CD14-positive monocyte (primary cell): ENCODE data around the gene CXCR5. TPM values are rescaled to one million over a fixed set of nuclear protein-coding genes. Genes with fewer than 3 reads are reported as not detected.

Source experiments
- DNase-seq, 3 donors: peaks; one replicate each; pipeline ENCODE4 v3.0.0-alpha.2; 2011 to 2022
- H2AFZ ChIP-seq: 2 replicates; pipeline ENCODE4 v1.6.0; 2012; ENCODE audit warnings: mild to moderate bottlenecking, low read depth, low read length, inconsistent platforms; ENCODE audit not compliant: insufficient read depth, poor library complexity, severe bottlenecking
- H3K27ac ChIP-seq, 2 donors: 1 replicate in 1 of 2; 2 replicates in 1 of 2; pipeline ENCODE4 v1.5.1; 2012 to 2013; ENCODE audit warnings: low read length in 2 of 2, control low read depth in 1 of 2, inconsistent platforms in 1 of 2, low read depth in 1 of 2, mild to moderate bottlenecking in 1 of 2
- H3K27me3 ChIP-seq, 2 donors: one replicate each; pipeline versions ENCODE4 v1.6.0 to v1.6.1; 2011 to 2013; ENCODE audit warnings: low read length in 2 of 2; ENCODE audit not compliant: control insufficient read depth in 2 of 2, insufficient read depth in 2 of 2
- H3K36me3 ChIP-seq, 2 donors: replicated peaks in 1 of 2; 1 replicate in 1 of 2; 2 replicates in 1 of 2; pipeline versions ENCODE4 v1.5.1 to v1.6.1; 2012 to 2013; ENCODE audit warnings: low read length in 2 of 2, control low read depth in 1 of 2, inconsistent platforms in 1 of 2, mild to moderate bottlenecking in 1 of 2; ENCODE audit not compliant: insufficient read depth in 2 of 2, control insufficient read depth in 1 of 2
- H3K4me1 ChIP-seq, 2 donors: 1 replicate in 1 of 2; 2 replicates in 1 of 2; pipeline versions ENCODE4 v1.5.1 to v1.6.1; 2012 to 2013; ENCODE audit warnings: low read length in 2 of 2, control low read depth in 1 of 2, inconsistent platforms in 1 of 2, mild to moderate bottlenecking in 1 of 2, moderate library complexity in 1 of 2; ENCODE audit not compliant: insufficient read depth in 2 of 2, control insufficient read depth in 1 of 2
- H3K4me2 ChIP-seq: replicated peaks from 2 replicates; pipeline ENCODE3; 2012; ENCODE audit warnings: low read length, moderate library complexity, mild to moderate bottlenecking; ENCODE audit not compliant: poor library complexity, severe bottlenecking; ENCODE audit errors: extremely low read depth
- H3K4me3 ChIP-seq, 3 experiments: fragments of 200-600 bp in 1 of 3; sonication (generic) in 1 of 3; replicated peaks in 1 of 3; 1 replicate in 2 of 3; 2 replicates in 1 of 3; pipeline ENCODE4 v1.5.1; 2011 to 2013; ENCODE audit warnings: low read length in 3 of 3, mild to moderate bottlenecking in 3 of 3, control low read depth in 2 of 3, low read depth in 2 of 3, inconsistent platforms in 1 of 3, moderate library complexity in 1 of 3
- H3K79me2 ChIP-seq: 2 replicates; pipeline ENCODE4 v1.6.0; 2012; ENCODE audit warnings: mild to moderate bottlenecking, control low read depth, inconsistent platforms, low read length, moderate library complexity; ENCODE audit not compliant: insufficient read depth
- H3K9ac ChIP-seq: 2 replicates; pipeline ENCODE4 v1.6.0; 2017; ENCODE audit warnings: low read length, mild to moderate bottlenecking; ENCODE audit not compliant: insufficient read depth, poor library complexity, severe bottlenecking
- H3K9me3 ChIP-seq, 2 donors: replicated peaks in 1 of 2; 1 replicate in 1 of 2; 2 replicates in 1 of 2; pipeline versions ENCODE4 v1.5.1 to v1.6.1; 2012 to 2013; ENCODE audit warnings: low read length in 2 of 2, control low read depth in 1 of 2; ENCODE audit not compliant: control insufficient read depth in 1 of 2, insufficient read depth in 1 of 2
- H4K20me1 ChIP-seq: 2 replicates; pipeline ENCODE4 v1.6.0; 2012; ENCODE audit warnings: mild to moderate bottlenecking, low read length, control low read depth, moderate library complexity; ENCODE audit not compliant: insufficient read depth
- H3K27ac Mint-ChIP-seq, 7 donors: one replicate each; pipeline ENCODE4 v1.8.0; 2020; ENCODE audit warnings: mild to moderate bottlenecking in 7 of 7, mixed read lengths in 7 of 7, moderate library complexity in 6 of 7, inconsistent platforms in 2 of 7
- H3K27me3 Mint-ChIP-seq, 3 donors: one replicate each; pipeline ENCODE4 v1.8.0; 2021 to 2022; ENCODE audit warnings: low read depth in 3 of 3, mild to moderate bottlenecking in 3 of 3, mixed read lengths in 3 of 3, moderate library complexity in 3 of 3, inconsistent platforms in 1 of 3
- H3K36me3 Mint-ChIP-seq, 2 donors: one replicate each; pipeline ENCODE4 v1.8.0; 2020; ENCODE audit warnings: mixed read lengths in 2 of 2, inconsistent platforms in 1 of 2, mild to moderate bottlenecking in 1 of 2
- H3K4me1 Mint-ChIP-seq: one replicate; pipeline ENCODE4 v1.8.0; 2020; ENCODE audit warnings: mild to moderate bottlenecking, mixed read lengths
- H3K4me3 Mint-ChIP-seq, 2 donors: one replicate each; pipeline ENCODE4 v1.8.0; 2020; ENCODE audit warnings: mild to moderate bottlenecking in 2 of 2, mixed read lengths in 2 of 2, moderate library complexity in 1 of 2
- H3K9me3 Mint-ChIP-seq, 7 donors: one replicate each; pipeline ENCODE4 v1.8.0; 2020 to 2022; ENCODE audit warnings: mixed read lengths in 7 of 7, mild to moderate bottlenecking in 6 of 7, moderate library complexity in 6 of 7, inconsistent platforms in 2 of 7
- CTCF ChIP-seq: fragments of 200-600 bp; IDR thresholded peaks from one replicate; pipeline ENCODE4 v1.8.0; 2022; ENCODE audit warnings: antibody characterized with exemption, mild to moderate bottlenecking
- WGBS: methylation state at CpG from one replicate; pipeline ENCODE4 v1.1.5; 2013; ENCODE audit warnings: missing lambda C conversion rate; ENCODE audit not compliant: insufficient coverage; 5-methylcytosine and 5-hydroxymethylcytosine counted together
- intact Hi-C, 2 donors: fragments of 100-400 bp; cut with micrococcal nuclease; formaldehyde crosslinking; loops; one replicate each; pipeline versions ENCODE4 v1.15.0 to v1.15.1; 2023
- polyA plus RNA-seq, 3 donors: library from polyadenylated mRNA; depleted of rRNA in 1 of 3; unstranded in 2 of 3; stranded (reverse) in 1 of 3; fragments of 300-500 nt in 2 of 3; fragments of >200 nt in 1 of 3; fragmentation: Illumina TruSeq in 2 of 3; gene quantifications; 1 replicate in 2 of 3; 2 replicates in 1 of 3; pipeline ENCODE4 v1.2.3, GENCODE V29; 2012 to 2021

The CXCR5 gene
- polyA plus RNA-seq, 3 donors = 0.08 to 0.31 (median 0.09) TPM

DNA sequence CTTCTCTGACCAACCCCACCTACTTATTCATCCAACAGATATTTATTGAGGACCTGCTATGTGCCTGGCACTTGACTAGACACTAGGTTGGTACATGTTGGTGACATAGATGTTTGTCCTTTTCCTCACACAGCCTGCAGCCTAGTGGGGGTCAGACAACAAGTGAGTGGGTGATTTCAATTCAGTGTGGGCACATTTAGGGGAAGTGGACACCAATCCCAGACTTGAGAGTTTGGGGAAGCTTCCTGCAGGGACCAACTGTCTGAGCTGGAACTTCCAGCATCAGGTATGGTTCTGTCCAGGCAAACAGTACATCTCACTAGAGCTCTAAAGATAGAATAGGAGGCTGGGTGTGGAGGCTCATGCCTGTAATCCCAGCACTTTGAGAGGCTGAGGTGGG, 47.9 kb downstream of the CXCR5 start:
- Mint-ChIP-seq H3K27ac (no peak overlapping the region), H3K4me3 (no peak overlapping the region), H3K4me1 (peaks cover 32% of the 10 kb centered on the region), H3K27me3 (peaks cover 7 to 18% (median 16%) of the 10 kb centered on the region in 3 donors), H3K36me3 (no peaks in the 10 kb centered on the region), H3K9me3 (peaks cover 0 to 3% (median 0%) of the 10 kb centered on the region in 7 donors)
- DNase-seq = no peak
- no peak overlapping the region for H3K4me3 ChIP-seq
- no peak for TF ChIP-seq CTCF
- H3K27me3 ChIP-seq = no peaks in the 10 kb centered on the region
- H4K20me1 ChIP-seq = no peaks in the 10 kb centered on the region
- intact Hi-C loops = loop anchor here (2.0 to 10.0 kb wide), 3 partner anchors 25 to 247 kb away; no protein-coding TSS in a partner anchor
- peaks cover 36 to 42% of the 10 kb centered on the region in 2 donors for H3K4me1 ChIP-seq
- H2AFZ ChIP-seq = no peak overlapping the region
- H3K9me3 ChIP-seq = no peaks in the 10 kb centered on the region
- H3K9ac ChIP-seq = no peak overlapping the region
- H3K4me2 ChIP-seq = no peak overlapping the region
- no peaks in the 10 kb centered on the region for H3K36me3 ChIP-seq
- peaks cover 5% of the 10 kb centered on the region for H3K79me2 ChIP-seq
- no peak overlapping the region for H3K27ac ChIP-seq

DNA sequence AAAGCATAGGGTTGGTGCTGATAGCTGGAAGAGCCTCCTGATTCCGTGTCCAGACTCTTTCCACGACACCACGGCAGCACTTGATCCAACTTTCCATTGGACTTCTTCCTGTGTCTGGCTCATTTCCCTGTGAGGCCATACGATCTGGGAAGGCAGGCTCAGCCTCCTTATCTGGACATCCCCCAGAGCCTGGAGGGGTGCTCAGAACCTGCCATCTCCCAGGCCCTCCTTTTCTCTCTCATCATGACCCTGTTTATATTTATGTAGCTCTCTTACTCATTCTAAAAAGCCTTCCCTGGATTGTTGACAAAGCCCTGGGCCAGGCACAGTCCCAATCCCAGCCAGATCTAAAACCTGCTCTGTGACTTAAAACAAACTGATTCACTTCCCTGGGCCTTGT, 49.8 kb downstream of the CXCR5 start:
- no peak overlapping the region for H2AFZ ChIP-seq
- WGBS = 83% methylated on average over 4 of the region's 4 CpGs
- H3K4me3 Mint-ChIP-seq = no peak overlapping the region

More for the DNA sequence above, 49.8 kb downstream of the CXCR5 start:
- Histone ChIP-seq H3K9ac (no peak overlapping the region), H3K4me2 (no peak overlapping the region), H3K4me3 (no peak overlapping the region), H4K20me1 (no peaks in the 10 kb centered on the region), H3K9me3 (no peaks in the 10 kb centered on the region), H3K27ac (no peak overlapping the region), H3K27me3 (no peaks in the 10 kb centered on the region), H3K79me2 (no peaks in the 10 kb centered on the region), H3K4me1 (peaks cover 16 to 23% of the 10 kb centered on the region in 2 donors), H3K36me3 (no peaks in the 10 kb centered on the region)
- no peak for TF ChIP-seq CTCF
- Mint-ChIP-seq H3K4me1 (peaks cover 13% of the 10 kb centered on the region), H3K36me3 (no peaks in the 10 kb centered on the region), H3K27me3 (peaks cover 9 to 22% (median 15%) of the 10 kb centered on the region in 3 donors), H3K9me3 (peaks cover 0 to 3% (median 0%) of the 10 kb centered on the region in 7 donors), H3K27ac (no peak overlapping the region)
- DNase-seq = no peak
- intact Hi-C loops = loop anchor here (5.0 to 10.0 kb wide), 2 partner anchors 36 to 249 kb away; no protein-coding TSS in a partner anchor
